GM23338 (cell line): ENCODE data around the gene RCAN1. TPM values are rescaled to one million over a fixed set of nuclear protein-coding genes. Genes with fewer than 3 reads are reported as not detected.

Experiments used
- ATAC-seq: fragments of 200-7000 bp; cut with Tn5 transposase; 3 replicates; pipeline ENCODE4 v1.9.1; 2020
- DNase-seq: peaks from one replicate; pipeline ENCODE4 v3.0.0-alpha.2; 2015; ENCODE audit warnings: low spot score
- H2AFZ ChIP-seq: fragments of 200-600 bp; sonication (generic); 2 replicates; pipeline ENCODE4 v1.8.0; 2016; ENCODE audit warnings: antibody characterized with exemption, mild to moderate bottlenecking, moderate library complexity
- H3F3A ChIP-seq: fragments of 200-600 bp; sonication (generic); replicated peaks from 2 replicates; pipeline ENCODE4 v1.8.0; 2017; ENCODE audit warnings: antibody characterized with exemption, mixed run types, low read depth
- H3K27ac ChIP-seq: fragments of 200-600 bp; sonication (generic); 2 replicates; pipeline ENCODE4 v1.6.1; 2016; ENCODE audit warnings: low read depth
- H3K27me3 ChIP-seq: fragments of 200-600 bp; sonication (generic); 2 replicates; pipeline ENCODE4 v1.8.0; 2016; ENCODE audit warnings: mild to moderate bottlenecking, mixed run types, moderate library complexity; ENCODE audit not compliant: insufficient read depth
- H3K36me3 ChIP-seq: fragments of 200-600 bp; sonication (generic); 2 replicates; pipeline ENCODE4 v1.8.0; 2016; ENCODE audit warnings: mild to moderate bottlenecking; ENCODE audit not compliant: insufficient read depth
- H3K4me1 ChIP-seq: fragments of 200-600 bp; sonication (generic); 2 replicates; pipeline ENCODE4 v1.8.0; 2016; ENCODE audit warnings: mild to moderate bottlenecking, moderate library complexity; ENCODE audit not compliant: insufficient read depth
- H3K4me2 ChIP-seq: fragments of 200-600 bp; sonication (generic); 2 replicates; pipeline ENCODE4 v1.7.1; 2017; ENCODE audit warnings: mixed run types
- H3K4me3 ChIP-seq: fragments of 200-600 bp; sonication (generic); 2 replicates; pipeline ENCODE4 v1.6.1; 2016; ENCODE audit warnings: mixed run types
- H3K79me2 ChIP-seq: fragments of 200-600 bp; sonication (generic); replicated peaks from 2 replicates; pipeline ENCODE4 v1.8.0; 2017; ENCODE audit warnings: mild to moderate bottlenecking; ENCODE audit not compliant: insufficient read depth
- H3K9me2 ChIP-seq: fragments of 200-600 bp; sonication (generic); 2 replicates; pipeline ENCODE4 v1.8.0; 2017; ENCODE audit not compliant: insufficient read depth
- H4K20me1 ChIP-seq: fragments of 200-600 bp; sonication (generic); replicated peaks from 2 replicates; pipeline ENCODE4 v1.8.0; 2017; ENCODE audit warnings: mild to moderate bottlenecking; ENCODE audit not compliant: insufficient read depth
- H3K27ac Mint-ChIP-seq: 2 replicates; pipeline ENCODE4 v1.8.0; 2020; ENCODE audit warnings: inconsistent platforms, mild to moderate bottlenecking, moderate library complexity, mixed read lengths
- H3K27me3 Mint-ChIP-seq: 3 replicates; pipeline ENCODE4 v1.8.0; 2022; ENCODE audit warnings: low read depth, mild to moderate bottlenecking, moderate library complexity, mixed read lengths, inconsistent platforms; ENCODE audit not compliant: insufficient read depth, poor library complexity
- H3K36me3 Mint-ChIP-seq: 3 replicates; pipeline ENCODE4 v1.8.0; 2021; ENCODE audit warnings: low read depth, mild to moderate bottlenecking, inconsistent platforms, moderate library complexity, mixed read lengths
- H3K4me1 Mint-ChIP-seq: 3 replicates; pipeline ENCODE4 v1.8.0; 2020; ENCODE audit warnings: mild to moderate bottlenecking, inconsistent platforms, mixed read lengths
- H3K4me3 Mint-ChIP-seq: 3 replicates; pipeline ENCODE4 v1.8.0; 2021; ENCODE audit warnings: moderate library complexity, mild to moderate bottlenecking, inconsistent platforms, mixed read lengths
- H3K9me3 Mint-ChIP-seq: 3 replicates; pipeline ENCODE4 v1.8.0; 2020; ENCODE audit warnings: moderate library complexity, mild to moderate bottlenecking, inconsistent platforms, mixed read lengths
- CREB1 ChIP-seq: fragments of 250-450 bp; sonication (Bioruptor Pico); IDR thresholded peaks from 2 replicates; pipeline ENCODE4 v1.5.0; 2020; ENCODE audit warnings: low read depth, mild to moderate bottlenecking, moderate library complexity
- ETS1 ChIP-seq: IDR thresholded peaks from 2 replicates; pipeline ENCODE4 v1.6.1; 2016; ENCODE audit warnings: antibody characterized with exemption
- EZH2 ChIP-seq: fragments of 200-600 bp; sonication (generic); IDR thresholded peaks from one replicate; pipeline ENCODE4 v1.8.0; 2017; ENCODE audit warnings: antibody characterized with exemption, mild to moderate bottlenecking, low read depth; ENCODE audit not compliant: unreplicated experiment
- EZH2phosphoT487 ChIP-seq: fragments of 200-600 bp; sonication (generic); IDR thresholded peaks from one replicate; pipeline ENCODE4 v1.8.1; 2018; ENCODE audit warnings: antibody characterized with exemption; ENCODE audit not compliant: unreplicated experiment
- JUNB ChIP-seq: IDR thresholded peaks from one replicate; pipeline ENCODE4 v1.6.1; 2016; ENCODE audit warnings: antibody characterized with exemption; ENCODE audit not compliant: unreplicated experiment
- NANOG ChIP-seq: IDR thresholded peaks from 2 replicates; pipeline ENCODE4 v1.6.1; 2016; ENCODE audit warnings: antibody characterized with exemption, borderline replicate concordance
- POLR2AphosphoS5 ChIP-seq: IDR thresholded peaks from 2 replicates; pipeline ENCODE4 v1.6.1; 2016; ENCODE audit warnings: antibody characterized with exemption, low read depth
- STAT1 ChIP-seq: IDR thresholded peaks from one replicate; pipeline ENCODE4 v1.6.1; 2016; ENCODE audit warnings: antibody characterized with exemption; ENCODE audit not compliant: unreplicated experiment
- ZNF114 ChIP-seq: fragments of 250-450 bp; sonication (Bioruptor Pico); IDR thresholded peaks from 2 replicates; pipeline ENCODE4 v1.5.0; 2020; ENCODE audit warnings: mild to moderate bottlenecking, moderate library complexity
- ZNF331 ChIP-seq: fragments of 250-450 bp; sonication (Bioruptor Pico); IDR thresholded peaks from 2 replicates; pipeline ENCODE4 v1.5.0; 2020; ENCODE audit warnings: low read depth, mild to moderate bottlenecking, moderate library complexity
- polyA plus RNA-seq: library from polyadenylated mRNA; unstranded; fragments of >200 nt; fragmentation: Nextera tagmentation; extraction: Ambion mirVana; gene quantifications from 2 replicates; pipeline ENCODE4 v1.2.1, GENCODE V29; 2016
- total RNA-seq: library from RNA; depleted of rRNA; stranded (reverse); fragments of >200 nt; shearing (Covaris generic); gene quantifications from 2 replicates; pipeline ENCODE4 v1.2.3, GENCODE V29; 2014
- TF ChIP-seq, protein P1 (sequence below): IDR thresholded peaks from one replicate; pipeline ENCODE4 v1.6.1; 2018; ENCODE audit warnings: antibody characterized with exemption; ENCODE audit not compliant: unreplicated experiment
- TF ChIP-seq, protein P2 (sequence below), 2 experiments: fragments of 200-600 bp in 1 of 2; sonication (generic) in 1 of 2; conservative IDR thresholded peaks; 2 replicates each; pipeline versions ENCODE4 v1.5.1 to v1.6.1; 2016 to 2017; ENCODE audit warnings: antibody characterized with exemption in 2 of 2, low read depth in 2 of 2, mild to moderate bottlenecking in 2 of 2, moderate library complexity in 1 of 2
- TF ChIP-seq, protein P3 (sequence below): fragments of 250-450 bp; sonication (Bioruptor Pico); IDR thresholded peaks from 2 replicates; pipeline ENCODE4 v1.5.0; 2020; ENCODE audit warnings: mild to moderate bottlenecking, moderate library complexity

The RCAN1 gene
- total and polyA plus RNA-seq, 2 experiments from 2014 or later: 3.7 to 5.2 TPM

GRCh38 chr21:34611528-34611927 is 3.4 kb downstream of the RCAN1 start:
- Histone ChIP-seq H3K27ac (no peak overlapping the region), H4K20me1 (no peaks in the 10 kb centered on the region; the same call in 1 of the 2 replicates), H3F3A (no peaks in the 10 kb centered on the region), H3K27me3 (peaks cover 29% of the 10 kb centered on the region), H3K9me2 (no peaks in the 10 kb centered on the region), H2AFZ (no peak overlapping the region), H3K79me2 (no peaks in the 10 kb centered on the region), H3K4me1 (0 out of 2 replicates have a peak, but pooled peaks cover 6% of the 10 kb centered on the region), H3K4me2 (no peak overlapping the region), H3K36me3 (no peaks in the 10 kb centered on the region), H3K4me3 (no peak overlapping the region)
- Mint-ChIP-seq H3K9me3 (peaks cover 3% of the 10 kb centered on the region; the same call in 2 of the 3 replicates), H3K27me3 (peaks cover 25% of the 10 kb centered on the region), H3K36me3 (no peaks in the 10 kb centered on the region), H3K4me1 (peaks cover 10% of the 10 kb centered on the region; the same call in 2 of the 3 replicates), H3K4me3 (no peak overlapping the region), H3K27ac (no peak overlapping the region)
- no peak for TF ChIP-seq CREB1 (CRISPR knock-in tag)
- no peak for TF ChIP-seq NANOG
- no peak for TF ChIP-seq POLR2AphosphoS5
- no peak for TF ChIP-seq JUNB
- TF ChIP-seq, protein P1, sequence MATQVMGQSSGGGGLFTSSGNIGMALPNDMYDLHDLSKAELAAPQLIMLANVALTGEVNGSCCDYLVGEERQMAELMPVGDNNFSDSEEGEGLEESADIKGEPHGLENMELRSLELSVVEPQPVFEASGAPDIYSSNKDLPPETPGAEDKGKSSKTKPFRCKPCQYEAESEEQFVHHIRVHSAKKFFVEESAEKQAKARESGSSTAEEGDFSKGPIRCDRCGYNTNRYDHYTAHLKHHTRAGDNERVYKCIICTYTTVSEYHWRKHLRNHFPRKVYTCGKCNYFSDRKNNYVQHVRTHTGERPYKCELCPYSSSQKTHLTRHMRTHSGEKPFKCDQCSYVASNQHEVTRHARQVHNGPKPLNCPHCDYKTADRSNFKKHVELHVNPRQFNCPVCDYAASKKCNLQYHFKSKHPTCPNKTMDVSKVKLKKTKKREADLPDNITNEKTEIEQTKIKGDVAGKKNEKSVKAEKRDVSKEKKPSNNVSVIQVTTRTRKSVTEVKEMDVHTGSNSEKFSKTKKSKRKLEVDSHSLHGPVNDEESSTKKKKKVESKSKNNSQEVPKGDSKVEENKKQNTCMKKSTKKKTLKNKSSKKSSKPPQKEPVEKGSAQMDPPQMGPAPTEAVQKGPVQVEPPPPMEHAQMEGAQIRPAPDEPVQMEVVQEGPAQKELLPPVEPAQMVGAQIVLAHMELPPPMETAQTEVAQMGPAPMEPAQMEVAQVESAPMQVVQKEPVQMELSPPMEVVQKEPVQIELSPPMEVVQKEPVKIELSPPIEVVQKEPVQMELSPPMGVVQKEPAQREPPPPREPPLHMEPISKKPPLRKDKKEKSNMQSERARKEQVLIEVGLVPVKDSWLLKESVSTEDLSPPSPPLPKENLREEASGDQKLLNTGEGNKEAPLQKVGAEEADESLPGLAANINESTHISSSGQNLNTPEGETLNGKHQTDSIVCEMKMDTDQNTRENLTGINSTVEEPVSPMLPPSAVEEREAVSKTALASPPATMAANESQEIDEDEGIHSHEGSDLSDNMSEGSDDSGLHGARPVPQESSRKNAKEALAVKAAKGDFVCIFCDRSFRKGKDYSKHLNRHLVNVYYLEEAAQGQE: no peak
- TF ChIP-seq, protein P2, sequence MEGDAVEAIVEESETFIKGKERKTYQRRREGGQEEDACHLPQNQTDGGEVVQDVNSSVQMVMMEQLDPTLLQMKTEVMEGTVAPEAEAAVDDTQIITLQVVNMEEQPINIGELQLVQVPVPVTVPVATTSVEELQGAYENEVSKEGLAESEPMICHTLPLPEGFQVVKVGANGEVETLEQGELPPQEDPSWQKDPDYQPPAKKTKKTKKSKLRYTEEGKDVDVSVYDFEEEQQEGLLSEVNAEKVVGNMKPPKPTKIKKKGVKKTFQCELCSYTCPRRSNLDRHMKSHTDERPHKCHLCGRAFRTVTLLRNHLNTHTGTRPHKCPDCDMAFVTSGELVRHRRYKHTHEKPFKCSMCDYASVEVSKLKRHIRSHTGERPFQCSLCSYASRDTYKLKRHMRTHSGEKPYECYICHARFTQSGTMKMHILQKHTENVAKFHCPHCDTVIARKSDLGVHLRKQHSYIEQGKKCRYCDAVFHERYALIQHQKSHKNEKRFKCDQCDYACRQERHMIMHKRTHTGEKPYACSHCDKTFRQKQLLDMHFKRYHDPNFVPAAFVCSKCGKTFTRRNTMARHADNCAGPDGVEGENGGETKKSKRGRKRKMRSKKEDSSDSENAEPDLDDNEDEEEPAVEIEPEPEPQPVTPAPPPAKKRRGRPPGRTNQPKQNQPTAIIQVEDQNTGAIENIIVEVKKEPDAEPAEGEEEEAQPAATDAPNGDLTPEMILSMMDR (conservative IDR thresholded peaks at IDR 0.05; ENCODE audit: low read depth in 2 of 2): no peak
- TF ChIP-seq ETS1: no peak
- no peak for TF ChIP-seq STAT1
- TF ChIP-seq, protein P3, sequence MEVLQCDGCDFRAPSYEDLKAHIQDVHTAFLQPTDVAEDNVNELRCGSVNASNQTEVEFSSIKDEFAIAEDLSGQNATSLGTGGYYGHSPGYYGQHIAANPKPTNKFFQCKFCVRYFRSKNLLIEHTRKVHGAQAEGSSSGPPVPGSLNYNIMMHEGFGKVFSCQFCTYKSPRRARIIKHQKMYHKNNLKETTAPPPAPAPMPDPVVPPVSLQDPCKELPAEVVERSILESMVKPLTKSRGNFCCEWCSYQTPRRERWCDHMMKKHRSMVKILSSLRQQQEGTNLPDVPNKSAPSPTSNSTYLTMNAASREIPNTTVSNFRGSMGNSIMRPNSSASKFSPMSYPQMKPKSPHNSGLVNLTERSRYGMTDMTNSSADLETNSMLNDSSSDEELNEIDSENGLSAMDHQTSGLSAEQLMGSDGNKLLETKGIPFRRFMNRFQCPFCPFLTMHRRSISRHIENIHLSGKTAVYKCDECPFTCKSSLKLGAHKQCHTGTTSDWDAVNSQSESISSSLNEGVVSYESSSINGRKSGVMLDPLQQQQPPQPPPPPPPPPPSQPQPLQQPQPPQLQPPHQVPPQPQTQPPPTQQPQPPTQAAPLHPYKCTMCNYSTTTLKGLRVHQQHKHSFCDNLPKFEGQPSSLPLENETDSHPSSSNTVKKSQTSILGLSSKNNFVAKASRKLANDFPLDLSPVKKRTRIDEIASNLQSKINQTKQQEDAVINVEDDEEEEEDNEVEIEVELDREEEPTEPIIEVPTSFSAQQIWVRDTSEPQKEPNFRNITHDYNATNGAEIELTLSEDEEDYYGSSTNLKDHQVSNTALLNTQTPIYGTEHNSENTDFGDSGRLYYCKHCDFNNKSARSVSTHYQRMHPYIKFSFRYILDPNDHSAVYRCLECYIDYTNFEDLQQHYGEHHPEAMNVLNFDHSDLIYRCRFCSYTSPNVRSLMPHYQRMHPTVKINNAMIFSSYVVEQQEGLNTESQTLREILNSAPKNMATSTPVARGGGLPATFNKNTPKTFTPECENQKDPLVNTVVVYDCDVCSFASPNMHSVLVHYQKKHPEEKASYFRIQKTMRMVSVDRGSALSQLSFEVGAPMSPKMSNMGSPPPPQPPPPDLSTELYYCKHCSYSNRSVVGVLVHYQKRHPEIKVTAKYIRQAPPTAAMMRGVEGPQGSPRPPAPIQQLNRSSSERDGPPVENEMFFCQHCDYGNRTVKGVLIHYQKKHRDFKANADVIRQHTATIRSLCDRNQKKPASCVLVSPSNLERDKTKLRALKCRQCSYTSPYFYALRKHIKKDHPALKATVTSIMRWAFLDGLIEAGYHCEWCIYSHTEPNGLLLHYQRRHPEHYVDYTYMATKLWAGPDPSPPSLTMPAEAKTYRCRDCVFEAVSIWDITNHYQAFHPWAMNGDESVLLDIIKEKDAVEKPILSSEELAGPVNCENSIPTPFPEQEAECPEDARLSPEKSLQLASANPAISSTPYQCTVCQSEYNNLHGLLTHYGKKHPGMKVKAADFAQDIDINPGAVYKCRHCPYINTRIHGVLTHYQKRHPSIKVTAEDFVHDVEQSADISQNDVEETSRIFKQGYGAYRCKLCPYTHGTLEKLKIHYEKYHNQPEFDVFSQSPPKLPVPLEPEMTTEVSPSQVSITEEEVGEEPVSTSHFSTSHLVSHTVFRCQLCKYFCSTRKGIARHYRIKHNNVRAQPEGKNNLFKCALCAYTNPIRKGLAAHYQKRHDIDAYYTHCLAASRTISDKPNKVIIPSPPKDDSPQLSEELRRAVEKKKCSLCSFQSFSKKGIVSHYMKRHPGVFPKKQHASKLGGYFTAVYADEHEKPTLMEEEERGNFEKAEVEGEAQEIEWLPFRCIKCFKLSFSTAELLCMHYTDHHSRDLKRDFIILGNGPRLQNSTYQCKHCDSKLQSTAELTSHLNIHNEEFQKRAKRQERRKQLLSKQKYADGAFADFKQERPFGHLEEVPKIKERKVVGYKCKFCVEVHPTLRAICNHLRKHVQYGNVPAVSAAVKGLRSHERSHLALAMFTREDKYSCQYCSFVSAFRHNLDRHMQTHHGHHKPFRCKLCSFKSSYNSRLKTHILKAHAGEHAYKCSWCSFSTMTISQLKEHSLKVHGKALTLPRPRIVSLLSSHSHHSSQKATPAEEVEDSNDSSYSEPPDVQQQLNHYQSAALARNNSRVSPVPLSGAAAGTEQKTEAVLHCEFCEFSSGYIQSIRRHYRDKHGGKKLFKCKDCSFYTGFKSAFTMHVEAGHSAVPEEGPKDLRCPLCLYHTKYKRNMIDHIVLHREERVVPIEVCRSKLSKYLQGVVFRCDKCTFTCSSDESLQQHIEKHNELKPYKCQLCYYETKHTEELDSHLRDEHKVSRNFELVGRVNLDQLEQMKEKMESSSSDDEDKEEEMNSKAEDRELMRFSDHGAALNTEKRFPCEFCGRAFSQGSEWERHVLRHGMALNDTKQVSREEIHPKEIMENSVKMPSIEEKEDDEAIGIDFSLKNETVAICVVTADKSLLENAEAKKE (CRISPR knock-in tag): no peak
- TF ChIP-seq EZH2phosphoT487: no peak
- no peak for TF ChIP-seq EZH2
- no peak for TF ChIP-seq ZNF331 (CRISPR knock-in tag)
- no peak for TF ChIP-seq ZNF114 (CRISPR knock-in tag)
- DNase-seq (no peak), ATAC-seq (no peak)
